Kidney (tissue), 14 donors: ENCODE data around the gene MOB3A. TPM values are rescaled to one million over a fixed set of nuclear protein-coding genes. Genes with fewer than 3 reads are reported as not detected.

Source experiments
- DNase-seq, 5 donors: peaks; one replicate each; pipeline ENCODE4 v3.0.0-alpha.2; 2013 to 2020
- FAIRE-seq: peaks from 2 replicates; lab custom pipeline; 2012; peaks lifted over from hg19 to GRCh38; lab: Jason Lieb, UNC
- H3K27ac ChIP-seq, 2 donors: one replicate each; pipeline ENCODE4 v1.7.0; 2013; ENCODE audit warnings: low read depth in 2 of 2, low read length in 2 of 2, inconsistent platforms in 1 of 2
- H3K27me3 ChIP-seq: one replicate; pipeline ENCODE4 v1.7.1; 2013; ENCODE audit warnings: low read length, inconsistent platforms; ENCODE audit not compliant: control insufficient read depth, insufficient read depth
- H3K36me3 ChIP-seq, 3 donors: one replicate each; pipeline versions ENCODE4 v1.7.0 to v1.7.1; 2013; ENCODE audit warnings: low read length in 3 of 3, control low read depth in 1 of 3, inconsistent platforms in 1 of 3; ENCODE audit not compliant: insufficient read depth in 3 of 3, control insufficient read depth in 2 of 3
- H3K4me1 ChIP-seq, 3 donors: one replicate each; pipeline versions ENCODE4 v1.7.0 to v1.7.1; 2013; ENCODE audit warnings: low read length in 3 of 3, inconsistent platforms in 1 of 3, low read depth in 1 of 3; ENCODE audit not compliant: control insufficient read depth in 2 of 3, insufficient read depth in 2 of 3
- H3K4me3 ChIP-seq, 3 donors: one replicate each; pipeline versions ENCODE4 v1.7.0 to v1.8.1; 2013; ENCODE audit warnings: low read length in 3 of 3, control low read depth in 1 of 3, inconsistent platforms in 1 of 3
- H3K9ac ChIP-seq, 3 donors: one replicate each; pipeline versions ENCODE4 v1.7.0 to v1.7.1; 2013; ENCODE audit warnings: low read length in 3 of 3, control low read depth in 1 of 3, inconsistent platforms in 1 of 3
- H3K9me3 ChIP-seq, 3 donors: one replicate each; pipeline versions ENCODE4 v1.7.0 to v1.7.1; 2013; ENCODE audit warnings: low read length in 3 of 3, control low read depth in 1 of 3, inconsistent platforms in 1 of 3; ENCODE audit not compliant: control insufficient read depth in 2 of 3, insufficient read depth in 1 of 3
- intact Hi-C: fragments of 100-400 bp; cut with DNase I; formaldehyde crosslinking; loops from one replicate; pipeline ENCODE4 v1.11.1; 2022
- polyA plus RNA-seq: library from polyadenylated mRNA; stranded (reverse); fragments of 350-450 nt; fragmentation: Illumina TruSeq; extraction: RNeasy Lipid Tissue Mini Kit (QIAGEN cat#74804); gene quantifications from one replicate; pipeline ENCODE4 v1.2.3, GENCODE V29; 2014; ENCODE audit warnings: low read depth, low replicate concordance; ENCODE audit not compliant: insufficient read depth
- total RNA-seq: library from RNA; stranded (reverse); fragmentation: NEBNext Ultra II Directional; extraction: Animal tissue kit (Norgen Biotek cat#: 25700); gene quantifications from one replicate; pipeline ENCODE4 v1.2.1, GENCODE V29; 2021
- TF ChIP-seq, protein P1 (sequence below): IDR thresholded peaks from 3 replicates; pipeline ENCODE4 v1.5.1; 2012; ENCODE audit warnings: mild to moderate bottlenecking, moderate library complexity, borderline replicate concordance; ENCODE audit not compliant: insufficient read depth; ENCODE audit errors: extremely low read depth
- donor health status: control.
- donor health status: control.
- donor health status: control.
- donor health status: control.
- donor health status: control.
- donor health status: DM: yes; HTN: yes; CAD: no.
- donor health status: Normal renal cell carcinoma (clear cell type).

Gene MOB3A
- total and polyA plus RNA-seq, 2 donors from 2014 or later, result 16.9 to 59.7 TPM

DNA sequence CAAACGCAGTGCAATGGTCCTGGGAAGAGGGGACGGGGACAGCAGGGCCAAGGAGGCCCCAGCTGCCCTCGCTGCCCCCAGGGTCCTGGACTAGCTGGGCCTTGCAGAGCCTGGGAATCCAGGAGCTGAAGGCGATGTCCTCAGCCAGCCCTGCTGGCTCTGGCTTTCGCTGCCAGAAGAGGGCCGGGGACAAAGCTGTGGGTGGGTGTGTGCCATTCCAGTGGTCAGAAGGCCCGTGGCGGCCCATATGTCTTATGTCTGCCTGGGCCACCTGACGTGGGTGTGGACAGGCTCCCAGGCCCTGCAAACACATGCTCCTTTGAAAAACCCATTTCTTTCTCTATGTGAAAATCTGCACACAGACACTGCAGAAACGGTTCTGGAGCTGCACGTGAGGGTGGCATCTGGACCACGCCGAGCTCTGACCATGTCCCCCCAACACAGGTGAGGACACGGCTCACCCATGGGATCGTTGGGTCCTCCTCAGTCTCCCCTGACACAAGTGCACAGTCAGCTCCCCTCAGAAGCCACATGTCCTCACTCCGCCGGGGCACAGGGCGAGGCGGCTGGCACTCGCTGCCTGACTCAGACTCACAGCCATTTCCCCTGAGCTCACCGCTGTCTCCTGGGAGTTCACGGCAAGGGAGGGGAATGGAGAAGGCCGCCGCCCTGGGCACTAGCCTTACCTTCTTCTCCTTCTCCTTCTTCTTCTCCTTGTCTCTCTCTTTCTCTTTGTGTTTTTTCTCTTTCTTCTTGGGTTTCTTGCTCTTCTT is 17.5 kb upstream of the MOB3A start:
- TF ChIP-seq, protein P1, sequence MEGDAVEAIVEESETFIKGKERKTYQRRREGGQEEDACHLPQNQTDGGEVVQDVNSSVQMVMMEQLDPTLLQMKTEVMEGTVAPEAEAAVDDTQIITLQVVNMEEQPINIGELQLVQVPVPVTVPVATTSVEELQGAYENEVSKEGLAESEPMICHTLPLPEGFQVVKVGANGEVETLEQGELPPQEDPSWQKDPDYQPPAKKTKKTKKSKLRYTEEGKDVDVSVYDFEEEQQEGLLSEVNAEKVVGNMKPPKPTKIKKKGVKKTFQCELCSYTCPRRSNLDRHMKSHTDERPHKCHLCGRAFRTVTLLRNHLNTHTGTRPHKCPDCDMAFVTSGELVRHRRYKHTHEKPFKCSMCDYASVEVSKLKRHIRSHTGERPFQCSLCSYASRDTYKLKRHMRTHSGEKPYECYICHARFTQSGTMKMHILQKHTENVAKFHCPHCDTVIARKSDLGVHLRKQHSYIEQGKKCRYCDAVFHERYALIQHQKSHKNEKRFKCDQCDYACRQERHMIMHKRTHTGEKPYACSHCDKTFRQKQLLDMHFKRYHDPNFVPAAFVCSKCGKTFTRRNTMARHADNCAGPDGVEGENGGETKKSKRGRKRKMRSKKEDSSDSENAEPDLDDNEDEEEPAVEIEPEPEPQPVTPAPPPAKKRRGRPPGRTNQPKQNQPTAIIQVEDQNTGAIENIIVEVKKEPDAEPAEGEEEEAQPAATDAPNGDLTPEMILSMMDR, result no peak
- intact Hi-C loops, result no loop called here
- H3K36me3 ChIP-seq, result peaks cover 0 to 74% (median 48%) of the 10 kb centered on the region in 3 donors
- no peaks in the 10 kb centered on the region for H3K4me1 ChIP-seq
- H3K4me3 ChIP-seq, result no peak overlapping the region
- H3K27ac ChIP-seq, result no peak overlapping the region
- H3K9me3 ChIP-seq, result no peaks in the 10 kb centered on the region
- H3K27me3 ChIP-seq, result no peaks in the 10 kb centered on the region
- H3K9ac ChIP-seq, result no peak overlapping the region
- FAIRE-seq, result no peak
- DNase-seq, result no peak

DNA sequence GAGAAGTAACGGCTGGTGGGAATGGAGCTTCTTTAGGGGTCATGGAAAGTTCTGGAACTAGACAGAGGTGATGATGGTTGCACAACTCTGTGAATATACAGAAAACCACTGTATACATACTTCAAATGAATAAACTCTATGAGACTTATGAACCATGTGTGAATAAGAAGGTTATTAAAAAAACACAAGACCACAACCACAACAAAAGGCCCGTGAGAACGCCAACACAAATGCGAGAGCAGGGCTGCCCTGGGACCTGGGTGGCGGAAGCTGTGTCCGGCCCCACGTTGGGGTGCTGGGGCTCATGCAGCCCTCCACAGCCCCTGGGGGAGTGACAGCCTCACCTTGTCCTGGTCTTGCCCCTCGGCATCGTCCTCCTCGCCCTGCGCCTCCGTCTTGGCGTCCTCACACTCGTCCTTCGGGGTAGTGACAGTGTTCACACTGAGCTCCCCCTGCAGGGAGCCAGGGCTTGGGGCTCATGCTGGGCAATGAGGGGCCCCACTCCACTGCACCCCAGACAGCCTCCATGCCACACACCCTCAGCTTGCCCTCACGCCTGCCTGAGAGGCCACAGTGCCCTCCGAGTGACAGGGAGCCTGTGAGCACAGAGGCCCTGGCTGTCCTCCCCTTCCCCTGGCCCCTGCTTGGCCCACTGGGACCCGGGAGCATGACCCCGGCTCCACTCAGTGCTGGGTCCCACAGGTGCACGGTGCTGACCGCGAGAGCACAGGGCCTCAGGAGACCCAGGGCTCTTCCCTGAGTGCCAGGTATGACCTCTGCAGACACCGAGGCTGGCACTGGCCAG is 16.6 kb upstream of the MOB3A start:
- DNase-seq (no peak), FAIRE-seq (no peak)
- no peaks in the 10 kb centered on the region for H3K27me3 ChIP-seq
- TF ChIP-seq, protein P1, result no peak
- intact Hi-C loops, result no loop called here
- H3K27ac ChIP-seq, result no peak overlapping the region
- peaks cover 0 to 81% (median 43%) of the 10 kb centered on the region in 3 donors for H3K36me3 ChIP-seq
- H3K9ac ChIP-seq, result no peak overlapping the region
- no peaks in the 10 kb centered on the region for H3K9me3 ChIP-seq
- no peak overlapping the region for H3K4me3 ChIP-seq
- no peaks in the 10 kb centered on the region for H3K4me1 ChIP-seq

DNA sequence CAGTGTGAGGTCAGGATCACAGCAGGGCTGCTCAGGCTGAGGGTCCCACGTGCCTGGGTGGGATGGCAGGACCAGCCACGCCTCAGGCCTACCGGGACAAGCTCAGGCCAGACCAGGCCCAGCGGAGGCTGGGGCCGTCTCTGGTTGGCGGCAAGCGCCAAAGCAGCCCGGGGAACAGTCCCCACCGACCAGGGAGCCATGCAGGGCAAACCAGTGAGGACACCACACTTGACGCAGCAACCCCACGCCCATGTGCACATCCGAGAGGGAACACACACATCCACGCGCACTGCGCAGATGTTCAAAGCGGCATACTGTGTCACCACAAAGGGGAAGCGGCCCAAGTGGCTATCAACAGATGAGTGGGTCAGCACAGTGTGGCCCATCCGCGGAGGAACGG is 15.8 kb upstream of the MOB3A start:
- DNase-seq, result no peak
- peaks cover 0 to 74% (median 35%) of the 10 kb centered on the region in 3 donors for H3K36me3 ChIP-seq

More for the DNA sequence above, 15.8 kb upstream of the MOB3A start:
- TF ChIP-seq, protein P1, result no peak
- no peak overlapping the region for H3K9ac ChIP-seq
- H3K9me3 ChIP-seq, result no peaks in the 10 kb centered on the region
- intact Hi-C loops, result no loop called here
- H3K27me3 ChIP-seq, result no peaks in the 10 kb centered on the region
- no peaks in the 10 kb centered on the region for H3K4me1 ChIP-seq
- no peak overlapping the region for H3K27ac ChIP-seq
- FAIRE-seq, result no peak
- no peak overlapping the region for H3K4me3 ChIP-seq
